ENCODE measurements around the gene DNAJC5G.

DNAJC5G gene

GRCh38 chr2:27323596-27324285 lies 48.5 kb downstream of the DNAJC5G start:
- H3K36me3 Mint-ChIP-seq = peaks cover 37% of the 10 kb centered on the region

GRCh38 chr2:27324720-27325119 lies 49.5 kb downstream of the DNAJC5G start:
- Mint-ChIP-seq H3K36me3 (peaks cover 41% of the 10 kb centered on the region), H3K27me3 (no peaks in the 10 kb centered on the region), H3K4me3 (no peak overlapping the region), H3K4me1 (peaks cover 22% of the 10 kb centered on the region), H3K27ac (no peak overlapping the region), H3K9me3 (no peaks in the 10 kb centered on the region)
- ATAC-seq = no peak

More at GRCh38 chr2:27323596-27324285, 48.5 kb downstream of the DNAJC5G start:
- Mint-ChIP-seq H3K4me1 (peaks cover 22% of the 10 kb centered on the region), H3K9me3 (no peaks in the 10 kb centered on the region), H3K27ac (peak overlapping the region; percentile 99), H3K4me3 (peak overlapping the region; percentile 97), H3K27me3 (no peaks in the 10 kb centered on the region)
- no peak for ATAC-seq
